GM21717 (cell line): ENCODE data around the gene VEZT.
"Not testable (repeated sequence)": the region's sequence is repeated elsewhere in the genome, so short reads cannot be mapped to it uniquely, and the experiment has no call there.

Experiments used
- ATAC-seq: cut with Tn5 transposase; IDR thresholded peaks from one replicate; pipeline ENCODE4 v1.9.1; 2021; ENCODE audit warnings: mild to moderate bottlenecking, moderate library complexity; ENCODE audit not compliant: unreplicated experiment

Gene VEZT, protein sequence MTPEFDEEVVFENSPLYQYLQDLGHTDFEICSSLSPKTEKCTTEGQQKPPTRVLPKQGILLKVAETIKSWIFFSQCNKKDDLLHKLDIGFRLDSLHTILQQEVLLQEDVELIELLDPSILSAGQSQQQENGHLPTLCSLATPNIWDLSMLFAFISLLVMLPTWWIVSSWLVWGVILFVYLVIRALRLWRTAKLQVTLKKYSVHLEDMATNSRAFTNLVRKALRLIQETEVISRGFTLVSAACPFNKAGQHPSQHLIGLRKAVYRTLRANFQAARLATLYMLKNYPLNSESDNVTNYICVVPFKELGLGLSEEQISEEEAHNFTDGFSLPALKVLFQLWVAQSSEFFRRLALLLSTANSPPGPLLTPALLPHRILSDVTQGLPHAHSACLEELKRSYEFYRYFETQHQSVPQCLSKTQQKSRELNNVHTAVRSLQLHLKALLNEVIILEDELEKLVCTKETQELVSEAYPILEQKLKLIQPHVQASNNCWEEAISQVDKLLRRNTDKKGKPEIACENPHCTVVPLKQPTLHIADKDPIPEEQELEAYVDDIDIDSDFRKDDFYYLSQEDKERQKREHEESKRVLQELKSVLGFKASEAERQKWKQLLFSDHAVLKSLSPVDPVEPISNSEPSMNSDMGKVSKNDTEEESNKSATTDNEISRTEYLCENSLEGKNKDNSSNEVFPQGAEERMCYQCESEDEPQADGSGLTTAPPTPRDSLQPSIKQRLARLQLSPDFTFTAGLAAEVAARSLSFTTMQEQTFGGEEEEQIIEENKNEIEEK

DNA sequence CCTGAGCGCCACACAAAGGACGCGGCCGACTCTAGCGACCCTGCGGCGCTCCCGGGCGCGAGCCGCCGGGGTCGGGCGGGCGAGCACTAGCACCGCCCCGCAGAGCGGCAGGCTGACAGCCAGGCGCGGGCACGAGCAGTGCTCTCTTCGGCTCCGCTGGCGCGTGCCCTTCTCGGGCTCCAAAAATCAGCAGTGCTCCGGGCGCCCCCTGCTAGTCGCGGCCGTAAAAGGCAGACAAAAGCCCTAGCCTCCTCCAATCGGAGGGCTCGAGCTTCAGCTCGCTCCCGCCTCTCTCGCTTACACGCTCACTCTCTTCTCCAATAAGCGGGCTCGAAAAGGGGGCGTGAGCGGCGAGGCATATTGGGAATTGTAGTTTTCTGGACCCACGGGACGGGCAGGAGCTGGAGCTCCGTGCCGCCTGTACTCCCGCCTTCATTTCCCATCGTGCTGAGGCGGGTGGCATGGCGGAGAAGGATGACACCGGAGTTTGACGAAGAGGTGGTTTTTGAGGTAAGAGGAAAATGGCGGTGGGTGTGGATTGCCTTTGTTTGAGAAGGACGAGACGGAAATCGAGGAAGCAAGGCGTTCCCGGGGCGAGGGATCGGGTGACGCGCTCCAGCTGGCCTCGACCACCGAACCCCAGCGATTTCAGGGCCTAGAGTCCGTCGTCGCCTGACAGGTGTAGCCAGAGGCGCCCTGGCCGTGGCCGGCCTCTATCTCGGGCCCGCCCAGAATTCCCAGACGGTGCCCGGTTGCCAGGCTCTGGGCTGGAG lies at the start of gene VEZT, which contains the start of gene FGD6:
TSS of gene VEZT (plus strand) at position 431 of the 773 bp plus-strand sequence. CDS start at position 475, 44 bp downstream.
TSS of gene FGD6 (minus strand) at position 91 of the 773 bp plus-strand sequence. CDS start 227 bp downstream, outside the sequence.
- peak; percentile 90 for ATAC-seq

DNA sequence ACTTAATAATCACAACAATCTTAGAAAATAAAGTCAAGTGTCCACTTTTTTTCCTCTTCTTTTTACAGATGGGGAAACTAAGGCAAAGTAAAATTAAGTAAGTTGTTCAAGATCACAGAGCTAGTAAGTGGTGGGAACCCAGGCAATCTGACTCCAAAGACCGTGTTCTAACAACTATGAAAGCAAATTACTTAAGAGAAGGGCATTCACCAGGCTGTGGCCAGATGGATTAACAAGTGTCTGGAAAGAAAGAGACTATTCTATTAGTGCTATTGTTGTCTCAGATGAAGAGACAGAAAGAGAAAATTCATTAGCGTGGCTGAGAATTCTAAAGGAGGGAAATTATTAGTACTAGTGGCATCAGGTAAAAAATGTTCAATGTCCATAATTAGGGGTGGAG lies 48.9 kb upstream of the VEZT start:
- no peak for ATAC-seq

DNA sequence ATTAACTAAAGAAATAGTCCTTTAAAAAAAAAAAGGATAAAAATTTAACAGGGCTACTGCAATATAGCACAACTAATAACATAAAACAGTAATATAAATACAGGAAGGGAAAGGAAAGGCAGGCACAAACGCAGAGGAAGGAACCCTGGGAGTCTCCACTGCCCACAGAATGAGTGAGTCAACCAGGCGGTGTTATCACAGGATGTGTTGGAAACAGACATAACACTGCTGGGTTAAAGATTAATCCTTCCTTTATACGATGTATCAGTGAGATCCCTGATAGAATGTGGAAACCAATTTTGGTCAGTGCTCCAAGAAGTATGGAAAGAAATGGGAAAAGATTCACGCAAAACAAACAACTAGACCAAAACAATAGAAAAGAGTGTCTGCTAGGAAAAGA lies 48.2 kb upstream of the VEZT start:
- ATAC-seq: no peak

DNA sequence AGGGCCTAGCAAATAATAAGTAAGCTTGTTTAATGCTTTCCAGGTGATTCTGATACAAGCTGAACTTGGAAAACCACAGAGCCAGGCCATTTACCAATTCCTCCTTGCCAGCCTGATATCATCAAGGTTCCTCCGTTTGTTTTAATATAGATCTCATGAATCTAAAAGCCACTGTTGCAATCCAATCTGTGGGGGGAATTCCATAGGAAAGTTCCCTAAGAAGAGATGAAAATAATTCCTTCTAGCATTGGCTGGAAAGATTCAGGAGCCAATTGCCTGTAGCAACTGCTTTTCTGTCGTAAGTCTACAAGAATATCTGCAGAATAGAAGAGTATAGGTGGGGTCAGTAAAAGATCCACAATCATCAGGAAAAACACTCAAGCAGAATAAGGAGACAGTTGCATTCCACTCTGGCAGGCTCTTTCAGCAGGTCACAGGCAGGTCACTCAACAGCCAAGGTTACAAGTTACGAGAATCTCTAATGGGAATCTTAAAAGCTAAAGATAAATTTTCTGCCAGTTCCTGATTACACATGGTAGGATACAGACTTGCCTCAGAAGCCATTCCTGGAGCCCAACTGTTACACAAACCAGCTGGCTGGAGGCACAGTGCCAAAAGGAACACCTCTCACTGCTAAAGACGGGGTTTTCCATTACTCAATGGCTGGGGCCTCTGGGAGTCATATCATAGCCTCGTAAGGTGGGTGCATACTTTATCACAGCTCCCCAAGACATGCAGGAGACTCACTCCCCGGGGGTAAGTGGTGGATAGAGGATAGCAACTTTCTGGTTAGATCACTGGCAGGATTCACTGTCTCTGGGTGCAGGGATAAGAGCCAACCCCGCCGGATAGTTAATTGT lies 44.0 kb upstream of the VEZT start:
- ATAC-seq: no peak

DNA sequence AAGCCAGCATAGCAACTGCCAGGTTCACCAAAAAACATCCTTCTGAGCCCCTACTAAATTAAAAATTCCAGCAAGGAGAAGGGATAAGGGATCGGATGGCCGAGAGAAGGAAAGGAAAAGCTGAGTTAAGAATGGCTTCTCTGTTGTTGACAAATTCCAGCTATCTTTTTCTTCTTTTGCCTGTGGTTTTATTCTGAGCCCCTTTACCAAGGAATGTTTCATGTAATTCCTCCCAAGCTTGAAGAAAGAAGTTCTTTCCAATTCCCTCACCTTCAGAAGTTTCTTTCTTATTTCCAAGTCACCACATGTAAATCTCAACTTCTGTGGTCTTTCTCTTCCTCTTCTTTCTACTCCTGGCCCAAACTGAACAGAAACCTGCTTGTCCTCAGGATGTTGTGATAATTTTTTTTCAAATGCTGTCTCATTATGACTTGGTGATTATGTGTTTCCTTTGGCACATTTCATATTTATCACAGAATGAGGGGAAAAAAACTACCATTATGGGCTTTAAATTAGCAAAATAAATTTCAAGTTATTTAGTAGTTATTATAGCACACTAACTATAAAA lies 40.3 kb upstream of the VEZT start:
- no peak for ATAC-seq

DNA sequence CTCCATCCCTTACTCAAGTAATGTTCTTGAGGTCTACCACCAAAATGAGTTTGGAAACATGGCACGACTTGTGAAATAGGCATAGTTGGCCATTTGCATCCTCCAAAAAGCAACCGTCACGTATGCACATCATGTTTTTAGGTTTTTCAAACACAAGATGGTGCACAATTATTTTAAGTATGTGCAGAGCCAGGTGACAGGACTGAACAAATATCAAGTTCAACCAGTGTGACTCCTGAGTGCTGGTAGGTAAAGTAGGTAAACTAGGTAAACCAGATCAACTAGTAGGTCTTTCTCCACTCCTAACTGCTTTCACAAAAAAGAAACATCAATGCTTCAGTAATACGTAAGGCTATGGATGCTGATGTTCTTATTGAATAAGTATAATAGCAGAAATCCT lies 39.5 kb upstream of the VEZT start:
- ATAC-seq: no peak

DNA sequence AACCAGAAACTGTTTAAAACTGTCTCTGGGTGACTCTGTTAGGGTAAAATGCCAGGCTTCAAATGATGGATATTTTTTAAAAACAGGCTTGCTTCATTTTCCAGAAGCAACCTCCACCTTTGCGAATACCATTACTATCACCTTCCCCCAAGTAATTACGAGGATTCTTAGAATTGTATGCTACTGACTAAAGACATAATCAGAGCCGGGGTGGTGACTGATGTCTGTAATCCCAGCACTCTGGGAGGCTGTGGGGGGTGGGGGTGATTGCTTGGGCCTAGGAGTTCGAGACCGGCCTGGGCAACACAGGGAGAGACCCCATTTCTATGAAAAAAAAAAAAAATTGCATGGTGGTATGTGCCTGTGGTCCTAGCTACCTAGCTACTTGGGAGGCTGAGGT lies 38.6 kb upstream of the VEZT start:
- no peak for ATAC-seq

DNA sequence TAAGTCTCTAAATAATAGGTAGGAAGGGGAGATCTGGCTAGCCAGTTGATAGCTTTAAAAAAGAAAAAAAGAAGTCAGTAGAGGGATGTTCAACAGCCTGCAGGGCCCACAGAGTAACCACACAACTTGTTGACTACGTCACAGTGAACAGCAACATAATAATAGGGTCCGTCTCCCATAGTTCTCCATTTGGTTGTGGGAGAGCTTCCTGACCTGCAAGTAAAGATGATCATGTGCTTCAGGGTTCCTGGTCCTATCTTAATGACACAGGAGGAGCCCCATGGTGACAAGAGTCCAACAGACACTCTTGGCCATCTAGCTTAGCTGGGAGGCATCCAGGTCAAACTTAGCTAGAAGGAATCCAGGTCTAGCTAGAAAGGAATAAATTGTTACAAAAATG lies 36.5 kb upstream of the VEZT start:
- no peak for ATAC-seq

DNA sequence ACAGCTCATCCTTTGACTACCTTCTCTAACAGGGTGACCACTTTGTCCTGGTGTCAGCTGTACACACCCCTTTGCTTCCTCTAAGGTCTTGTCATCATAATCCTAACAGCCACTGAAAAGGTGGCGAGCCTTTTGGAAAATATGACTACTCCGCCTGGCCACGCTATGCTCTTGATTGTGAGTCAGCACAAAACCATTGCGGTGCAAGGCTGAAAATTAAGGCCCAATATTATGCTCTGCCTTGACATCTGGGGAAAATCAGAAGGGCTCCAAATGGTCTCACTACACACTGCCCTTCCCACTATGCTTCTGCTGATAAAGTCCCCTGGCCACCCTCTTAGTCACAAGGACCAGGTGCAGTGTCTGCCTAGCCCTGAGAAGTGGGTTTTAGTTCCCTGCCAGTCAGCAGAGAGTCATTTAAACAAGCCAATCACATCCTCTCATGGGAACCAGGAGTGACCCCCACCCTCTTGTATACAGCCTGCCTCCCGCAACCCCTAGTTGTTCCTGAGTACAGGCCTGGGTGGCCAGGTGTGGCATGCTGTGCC lies 34.7 kb upstream of the VEZT start:
- no peak for ATAC-seq

DNA sequence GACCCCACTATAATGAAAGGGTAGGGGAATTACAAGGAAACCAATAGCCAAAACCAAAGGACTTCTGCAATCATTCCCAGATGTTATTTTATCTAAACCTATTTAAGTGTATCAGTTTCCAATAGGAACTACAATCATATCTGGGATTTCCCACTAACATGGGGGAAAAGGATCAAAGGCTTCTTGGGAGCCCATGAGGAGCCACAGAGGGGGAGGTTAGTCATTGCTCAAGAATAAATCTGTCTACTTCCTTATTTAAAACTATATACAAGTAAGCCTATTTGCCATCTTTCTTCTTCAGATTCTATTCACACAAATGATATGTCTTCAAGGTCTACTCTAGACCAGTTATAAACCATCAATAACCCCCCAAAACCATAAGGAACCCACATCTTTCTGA lies 33.5 kb upstream of the VEZT start:
- no peak for ATAC-seq

DNA sequence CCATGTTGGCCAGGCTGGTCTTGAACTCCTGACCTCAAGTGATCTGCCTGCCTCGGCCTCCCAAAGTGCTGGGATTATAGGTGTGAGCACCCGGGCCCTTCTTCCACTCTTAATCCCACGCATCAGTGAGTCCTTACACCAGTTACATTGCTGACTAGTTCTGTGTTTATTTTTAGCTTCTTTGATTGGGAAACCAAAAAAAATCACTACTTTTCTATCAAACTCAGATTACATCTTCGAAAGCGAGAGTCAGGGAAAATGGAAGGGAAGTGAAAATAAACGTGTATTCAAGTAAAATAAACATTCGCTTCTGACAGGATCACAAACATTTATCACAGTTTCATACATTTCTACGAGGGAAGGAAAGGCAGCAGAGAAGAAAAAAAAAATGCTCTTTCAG lies 32.5 kb upstream of the VEZT start:
- ATAC-seq: no peak

DNA sequence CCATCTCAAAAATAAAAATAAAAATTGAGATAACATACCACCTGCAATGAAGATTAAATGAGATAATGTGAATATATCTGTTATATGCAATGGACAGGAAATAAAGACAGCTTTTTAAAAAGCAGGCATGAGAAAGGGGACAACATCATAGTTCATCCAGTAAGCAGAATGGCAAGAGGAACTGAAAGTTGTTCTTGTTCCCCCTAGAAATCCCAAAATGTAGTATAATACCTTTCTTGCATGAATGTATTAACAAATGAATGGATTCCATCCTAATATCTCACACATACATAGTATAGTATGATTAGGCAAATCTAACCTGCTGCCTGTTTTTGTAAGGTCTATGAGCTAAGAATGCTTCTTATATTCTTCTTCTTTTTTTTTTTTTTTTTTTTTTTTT lies 31.8 kb upstream of the VEZT start:
- no peak for ATAC-seq

DNA sequence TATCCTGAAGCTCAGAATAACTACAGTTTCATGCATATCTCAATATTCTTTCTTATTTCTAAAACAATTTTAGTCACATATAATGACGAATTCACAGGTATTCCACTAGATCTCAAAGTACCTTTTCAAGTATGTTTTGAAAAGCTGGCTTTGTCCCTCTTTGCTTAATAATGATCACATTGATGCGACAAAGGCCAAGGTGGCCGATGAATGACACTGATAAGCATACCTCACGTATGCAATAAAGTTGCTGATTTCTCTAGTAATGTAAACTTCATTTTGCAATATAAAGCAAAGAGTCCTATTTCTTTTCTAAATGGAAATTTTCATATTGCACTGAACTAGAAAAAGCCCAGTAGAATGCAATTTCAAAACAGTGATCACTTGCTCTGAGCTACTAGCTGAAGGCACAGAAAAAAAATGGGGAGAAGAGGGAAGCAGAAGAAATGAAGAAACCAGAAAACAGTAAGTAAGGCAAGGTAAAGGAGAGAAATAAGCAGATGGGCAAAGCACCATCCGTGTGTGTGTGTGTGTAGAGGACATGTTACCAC lies 29.7 kb upstream of the VEZT start:
- ATAC-seq: no peak

DNA sequence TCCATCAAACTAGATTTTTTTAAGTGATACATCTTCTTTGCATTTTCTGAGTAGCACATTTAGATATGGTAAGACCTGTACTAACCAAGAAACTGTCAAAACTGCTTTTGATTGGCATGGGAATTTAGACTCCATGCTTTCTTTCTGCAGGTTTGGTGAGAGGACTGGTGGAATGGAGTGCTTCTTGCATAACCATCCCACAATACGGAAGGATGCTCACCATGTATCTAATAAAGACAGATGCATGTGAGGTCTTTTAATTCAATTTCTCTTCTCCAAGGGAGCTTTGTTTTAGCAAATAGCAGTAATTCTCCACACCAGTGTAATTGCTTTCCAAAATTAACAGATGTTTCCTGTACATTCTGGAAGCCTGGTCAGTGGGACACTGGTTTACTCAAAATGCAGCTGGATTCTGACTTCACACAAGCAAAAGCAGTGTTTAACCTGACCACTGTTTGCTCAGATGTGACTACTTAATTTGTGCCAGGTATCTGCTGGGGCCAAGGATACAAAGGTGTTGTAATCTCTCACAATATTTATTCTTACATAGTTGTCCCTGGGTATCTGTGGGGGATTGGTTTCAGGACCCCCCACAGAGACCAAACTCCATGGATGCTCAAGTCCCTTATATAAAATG lies 26.4 kb upstream of the VEZT start:
- no peak for ATAC-seq

DNA sequence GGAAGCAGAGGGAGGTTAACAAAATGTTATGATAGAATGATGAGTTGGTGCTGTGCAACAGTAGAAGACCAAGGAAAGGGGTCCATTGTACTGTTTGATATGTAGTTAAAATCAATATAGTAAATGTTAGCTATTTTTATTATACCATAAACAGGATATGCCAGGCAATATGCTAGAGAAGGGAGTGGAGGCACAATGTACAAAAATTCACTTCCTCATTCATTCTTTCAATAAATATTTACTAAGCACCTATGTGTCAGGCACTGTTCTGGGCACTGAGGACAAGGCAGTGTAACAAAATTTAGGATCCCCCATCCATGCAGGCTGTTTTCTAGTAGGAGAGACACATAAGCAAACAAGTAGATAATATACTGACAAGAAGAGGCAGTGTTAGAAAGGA lies 25.3 kb upstream of the VEZT start:
- no peak for ATAC-seq

DNA sequence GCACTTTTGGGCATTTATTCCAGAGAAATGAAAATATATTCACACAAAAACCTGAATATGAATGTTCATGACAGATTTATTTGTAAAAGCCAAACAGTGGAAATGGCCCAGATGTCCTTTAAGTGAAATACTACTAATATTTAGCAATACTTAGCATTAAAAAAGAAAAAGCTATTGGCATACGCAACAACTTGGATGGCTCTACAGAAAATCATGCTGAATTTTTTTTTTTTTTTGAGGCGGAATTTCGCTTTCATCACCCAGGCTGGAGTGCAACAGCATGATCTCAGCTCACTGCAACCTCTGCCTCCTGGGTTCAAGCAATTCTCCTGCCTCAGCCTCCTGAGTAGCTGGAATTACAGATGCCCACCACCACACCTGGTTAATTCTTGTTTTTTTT lies 24.5 kb upstream of the VEZT start:
- ATAC-seq: no peak

DNA sequence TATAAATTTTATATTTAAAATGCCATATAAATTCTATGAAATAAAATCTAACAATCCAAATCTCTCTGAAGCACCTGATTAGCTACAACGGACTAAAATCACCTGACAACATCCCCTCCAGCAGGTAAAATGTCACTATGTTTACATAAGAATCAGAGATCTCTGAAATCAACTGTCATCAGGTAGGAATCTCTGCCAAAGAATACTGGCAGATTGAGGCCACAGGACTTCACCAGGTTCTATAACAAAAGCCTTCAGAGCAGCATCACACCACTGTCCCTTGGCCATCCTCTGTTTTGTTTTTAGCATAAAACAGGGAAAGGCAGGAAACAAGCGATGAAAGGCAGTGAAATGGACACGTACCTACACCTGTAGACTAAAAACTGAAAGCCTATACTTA lies 22.5 kb upstream of the VEZT start:
- ATAC-seq: no peak

DNA sequence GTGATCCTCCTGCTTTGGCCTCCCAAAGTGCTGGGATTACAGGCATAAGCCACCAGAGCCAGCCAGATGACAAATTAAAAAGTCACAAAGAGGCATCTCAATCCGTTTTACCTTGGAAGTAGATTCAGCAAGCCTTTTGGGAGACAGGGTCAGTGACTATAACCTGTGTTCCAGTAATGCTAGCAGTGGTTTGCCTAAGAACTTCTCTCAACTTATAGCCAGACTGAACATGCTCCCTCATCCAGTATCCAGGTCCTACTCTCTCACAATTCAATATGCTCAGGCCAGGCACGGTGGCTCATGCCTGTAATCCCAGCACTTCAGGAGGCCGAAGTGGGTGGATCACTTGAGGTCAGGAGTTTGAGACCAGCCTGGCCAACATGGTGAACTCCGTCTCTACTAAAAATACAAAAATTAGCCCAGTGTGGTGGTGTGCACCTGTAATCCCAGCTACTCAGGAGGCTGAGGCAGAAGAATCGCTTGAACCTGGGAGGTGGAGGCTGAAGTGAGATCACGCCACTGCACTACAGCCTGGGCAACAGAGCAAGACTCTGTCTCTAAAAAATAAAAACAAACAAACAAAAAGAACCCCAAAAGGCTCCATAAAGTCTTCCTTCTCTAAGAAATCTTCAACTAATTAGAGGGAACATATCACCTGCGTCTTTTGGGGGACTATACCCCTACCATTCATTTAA lies 20.6 kb upstream of the VEZT start:
- not testable (repeated sequence) for ATAC-seq
